ENCODE measurements around the gene MEDAG.

Gene MEDAG

GRCh38 chr13:30957258-30957943 lies 51.3 kb downstream of the MEDAG start:
- no peak for DNase-seq (ENCODE audit: low read depth in 2 of 2, low spot score in 1 of 2)

DNA sequence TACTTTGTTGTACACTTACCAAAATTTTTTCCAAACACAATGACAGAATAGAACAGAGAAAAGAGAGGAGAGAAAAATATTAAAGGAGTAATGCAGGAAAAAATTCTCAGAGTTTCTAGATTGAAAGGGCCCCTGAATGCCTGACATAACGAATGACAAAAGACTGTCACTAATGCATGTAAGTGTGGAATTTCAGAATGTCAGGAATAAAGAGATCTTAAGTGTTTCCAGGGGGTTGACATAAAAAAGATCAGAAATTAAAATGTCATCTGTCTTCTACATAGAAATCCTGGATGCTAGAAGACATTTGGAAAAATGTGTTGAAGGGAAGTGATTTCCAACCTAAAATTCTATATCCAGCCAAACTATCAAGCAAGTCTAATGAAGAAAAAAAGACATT lies 53.6 kb downstream of the MEDAG start:
- no peak for DNase-seq (ENCODE audit: low read depth in 2 of 2, low spot score in 1 of 2)

GRCh38 chr13:30963791-30964190 lies 57.7 kb downstream of the MEDAG start:
- no peak for DNase-seq (ENCODE audit: low read depth in 2 of 2, low spot score in 1 of 2)

DNA sequence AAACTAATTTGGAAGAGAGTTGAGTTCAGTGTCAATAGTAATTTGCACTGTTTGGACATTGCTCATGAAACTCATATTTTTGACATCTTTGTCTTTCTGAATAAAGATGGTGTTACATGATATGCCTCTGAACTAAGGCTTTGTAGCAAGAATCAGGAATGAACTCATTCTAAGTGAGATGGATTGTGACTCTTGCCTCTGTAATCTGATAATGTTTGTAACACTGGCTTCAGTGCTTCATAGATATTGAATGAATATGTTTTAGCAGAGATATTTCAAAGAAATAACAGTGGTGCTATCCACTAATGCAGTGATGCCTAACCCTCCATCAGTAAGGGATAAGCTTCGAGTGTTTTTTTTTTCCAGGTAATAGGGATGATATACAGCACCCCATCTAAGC lies 59.3 kb downstream of the MEDAG start:
- DNase-seq (ENCODE audit: low read depth in 2 of 2, low spot score in 1 of 2): no peak

DNA sequence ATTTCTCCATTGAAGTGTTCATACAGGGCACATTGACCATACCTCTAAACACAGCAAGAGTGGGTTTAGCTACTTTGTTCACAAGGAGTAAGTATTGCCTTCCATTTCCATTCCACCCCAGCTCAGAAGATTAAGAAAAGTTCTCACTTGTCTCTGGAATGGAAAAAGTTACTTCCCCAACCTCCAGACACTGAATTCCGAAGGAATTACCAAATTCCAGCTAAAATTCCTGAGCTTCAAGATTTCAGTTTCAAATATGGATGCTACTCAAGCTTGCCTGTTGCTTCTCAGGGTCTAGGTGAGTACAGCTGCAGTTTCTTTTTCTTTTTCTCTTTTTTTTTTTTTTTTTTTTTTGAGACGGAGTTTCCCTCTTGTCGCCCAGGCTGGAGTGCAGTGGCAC lies 60.0 kb downstream of the MEDAG start:
- DNase-seq (ENCODE audit: low read depth in 2 of 2, low spot score in 1 of 2): no peak

- DNase-seq (ENCODE audit: low read depth in 2 of 2, low spot score in 1 of 2): no peak
These were observed 62.8 kb downstream of the MEDAG start for GRCh38 chr13:30968846-30969245.

DNA sequence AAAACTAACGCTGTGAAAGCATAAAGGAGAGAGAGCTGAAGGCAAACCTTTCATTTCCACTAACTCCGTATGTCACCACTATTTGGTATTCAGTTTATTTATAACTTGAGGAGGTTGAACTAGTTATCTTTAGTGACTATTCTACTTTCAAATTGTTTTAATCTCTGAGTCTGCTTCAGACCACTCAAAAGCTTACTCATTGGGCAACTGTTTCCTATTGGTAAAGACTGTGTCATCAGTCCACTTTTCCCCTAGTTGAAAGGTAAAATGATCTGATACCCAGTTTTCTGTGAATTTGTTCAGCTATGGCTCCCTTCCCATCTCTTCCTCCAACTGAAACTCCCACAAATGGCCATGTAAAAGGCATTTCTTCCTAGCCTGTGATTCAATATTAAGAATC lies 65.5 kb downstream of the MEDAG start:
- no peak for DNase-seq (ENCODE audit: low read depth in 2 of 2, low spot score in 1 of 2)

GRCh38 chr13:30972888-30973377 lies 66.9 kb downstream of the MEDAG start:
- DNase-seq (ENCODE audit: low read depth in 2 of 2, low spot score in 1 of 2): no peak

DNA sequence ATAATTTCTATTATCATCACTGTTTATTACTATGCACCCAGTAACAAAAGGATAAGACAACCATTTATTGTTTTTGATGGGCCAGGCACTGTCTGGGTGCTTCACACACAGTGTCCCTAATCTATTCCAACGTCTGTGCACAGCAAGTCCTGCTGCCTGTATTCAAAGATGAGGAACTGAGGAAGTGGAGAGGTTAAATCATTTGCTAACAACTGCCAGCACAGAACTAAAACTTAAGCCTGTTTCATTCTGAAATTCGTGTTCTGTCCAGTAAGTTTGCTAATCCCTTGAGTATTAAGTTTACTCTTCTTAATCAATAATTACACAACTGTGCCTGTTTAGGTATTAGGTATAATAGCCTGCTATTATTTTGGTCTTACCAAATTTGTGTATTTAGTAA lies 68.3 kb downstream of the MEDAG start:
- no peak for DNase-seq (ENCODE audit: low read depth in 2 of 2, low spot score in 1 of 2)
